Dendritic cell treated with granulocyte-macrophage colony-stimulating factor and Interleukin-4, amounts not matched to agents 40 ng/mL and 50 ng/mL, for 4 days (primary cell): ENCODE measurements around the gene GRK6.
A peak's percentile ranks its signal among the peaks of the same experiment; 100 is the strongest.

ENCODE experiments used
- H3K27ac Mint-ChIP-seq: one replicate; pipeline ENCODE4 v1.8.0; 2022; ENCODE audit warnings: mild to moderate bottlenecking, mixed read lengths
- H3K27me3 Mint-ChIP-seq: one replicate; pipeline ENCODE4 v1.8.0; 2022; ENCODE audit warnings: mild to moderate bottlenecking, mixed read lengths
- H3K36me3 Mint-ChIP-seq: one replicate; pipeline ENCODE4 v1.8.0; 2022; ENCODE audit warnings: low read depth, mixed read lengths
- H3K4me1 Mint-ChIP-seq: one replicate; pipeline ENCODE4 v1.8.0; 2022; ENCODE audit warnings: low read depth, mixed read lengths
- H3K4me3 Mint-ChIP-seq: one replicate; pipeline ENCODE4 v1.8.0; 2022; ENCODE audit warnings: mild to moderate bottlenecking, moderate library complexity, mixed read lengths
- H3K9me3 Mint-ChIP-seq: one replicate; pipeline ENCODE4 v1.8.0; 2022; ENCODE audit warnings: mixed read lengths
- intact Hi-C: fragments of 100-400 bp; cut with micrococcal nuclease; formaldehyde crosslinking; loops from one replicate; pipeline ENCODE4 v1.15.0; 2022

The GRK6 gene

DNA sequence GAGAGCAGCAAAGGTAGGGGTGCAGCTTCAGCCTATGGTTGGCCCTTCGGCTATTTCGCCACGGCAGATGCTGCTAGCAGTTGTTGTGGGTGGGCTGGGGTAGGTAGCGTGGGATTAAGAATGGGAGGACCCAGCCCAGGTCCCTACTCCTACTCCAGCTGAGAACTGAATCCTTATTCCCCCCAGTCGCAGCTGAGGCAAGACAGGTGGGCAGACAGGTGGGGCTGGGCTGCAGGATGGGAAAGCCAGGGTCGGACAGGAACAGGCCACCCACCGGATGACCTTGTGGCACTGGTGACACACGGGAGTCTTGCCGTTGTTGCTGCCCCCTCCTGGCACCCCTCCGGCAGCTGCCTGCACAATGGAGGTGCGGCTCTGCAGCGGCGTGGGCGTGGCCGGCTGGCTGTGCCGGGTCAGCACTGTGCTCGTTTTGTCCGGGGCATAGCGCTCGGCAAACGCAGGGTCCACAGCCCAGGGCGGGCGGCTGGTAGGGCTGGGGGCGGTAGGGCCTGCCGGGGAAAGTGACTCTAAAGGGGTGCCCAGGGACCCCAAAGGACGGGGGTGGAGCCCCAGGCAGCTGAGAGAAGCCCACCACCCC is 62.7 kb downstream of the GRK6 start:
- Mint-ChIP-seq H3K27me3 (peaks cover 39% of the 10 kb centered on the region), H3K4me1 (peaks cover 56% of the 10 kb centered on the region), H3K27ac (no peak overlapping the region), H3K9me3 (no peaks in the 10 kb centered on the region), H3K4me3 (no peak overlapping the region), H3K36me3 (peaks cover 90% of the 10 kb centered on the region)
- intact Hi-C loops = no loop called here

DNA sequence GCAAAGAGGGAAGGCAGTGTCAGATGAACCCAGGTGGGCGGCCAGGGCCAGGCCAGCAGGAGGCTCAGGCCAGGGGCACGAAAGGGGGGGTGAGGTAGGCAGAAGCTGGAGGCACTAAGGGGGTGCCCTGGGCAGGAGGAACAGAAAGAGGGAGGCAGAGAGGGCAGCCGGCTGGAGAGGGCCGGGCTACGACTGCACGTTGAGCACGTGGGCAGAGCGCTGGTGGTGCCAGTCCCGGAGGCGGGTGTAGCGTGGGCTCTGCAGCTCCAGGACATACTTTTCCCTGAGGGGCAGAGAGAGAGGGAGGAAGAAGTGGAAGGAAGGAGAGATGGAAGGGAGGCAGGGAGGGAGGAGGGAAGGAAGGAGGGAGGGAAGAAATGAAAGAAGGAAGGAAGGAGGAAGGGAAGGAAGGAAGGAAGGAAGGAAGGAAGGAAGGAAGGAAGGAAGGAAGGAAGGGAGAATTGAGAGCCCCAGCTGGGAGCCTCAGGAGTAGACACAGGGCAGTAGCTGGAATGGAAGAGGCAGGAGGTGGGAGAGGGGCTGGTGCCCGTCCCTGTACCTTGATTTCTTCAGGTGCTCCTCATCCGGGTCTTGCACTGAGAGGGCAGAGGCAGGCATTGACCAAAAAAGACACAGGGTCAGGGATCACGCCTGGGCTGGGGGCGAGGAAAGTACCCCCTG is 64.0 kb downstream of the GRK6 start:
- intact Hi-C loops = loop anchor here (10.0 kb wide), 1 partner anchor 176 kb away; the partner anchor contains the start of gene MXD3
- H3K4me1 Mint-ChIP-seq = peaks cover 57% of the 10 kb centered on the region
- no peaks in the 10 kb centered on the region for H3K9me3 Mint-ChIP-seq
- H3K4me3 Mint-ChIP-seq = no peak overlapping the region
- H3K27me3 Mint-ChIP-seq = peaks cover 27% of the 10 kb centered on the region
- peaks cover 78% of the 10 kb centered on the region for H3K36me3 Mint-ChIP-seq
- H3K27ac Mint-ChIP-seq = peak overlapping the region; percentile 47

DNA sequence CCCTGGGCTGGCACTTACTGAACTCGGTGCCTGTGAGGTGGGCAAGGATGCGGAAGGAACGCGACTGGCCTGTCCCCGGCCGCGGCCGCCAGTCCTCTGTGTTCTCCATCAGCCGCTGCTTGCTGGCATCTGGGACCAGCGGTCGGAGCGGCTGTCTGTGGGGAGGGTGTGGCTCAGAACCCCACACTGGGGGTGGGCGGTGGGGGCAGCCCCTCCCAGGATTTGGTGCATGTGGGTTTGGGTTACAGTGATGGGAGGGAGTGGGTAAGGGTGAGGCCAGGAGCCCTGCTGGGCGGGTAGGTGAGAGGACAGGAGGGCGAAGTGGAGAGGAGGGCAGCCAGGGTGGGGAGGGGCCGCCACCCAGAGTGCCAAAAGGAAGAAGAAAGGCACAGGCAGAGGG is 64.5 kb downstream of the GRK6 start:
- intact Hi-C loops = loop anchor here (10.0 kb wide), 1 partner anchor 176 kb away; the partner anchor contains the start of gene MXD3
- peaks cover 62% of the 10 kb centered on the region for H3K4me1 Mint-ChIP-seq
- H3K36me3 Mint-ChIP-seq = peaks cover 74% of the 10 kb centered on the region

DNA sequence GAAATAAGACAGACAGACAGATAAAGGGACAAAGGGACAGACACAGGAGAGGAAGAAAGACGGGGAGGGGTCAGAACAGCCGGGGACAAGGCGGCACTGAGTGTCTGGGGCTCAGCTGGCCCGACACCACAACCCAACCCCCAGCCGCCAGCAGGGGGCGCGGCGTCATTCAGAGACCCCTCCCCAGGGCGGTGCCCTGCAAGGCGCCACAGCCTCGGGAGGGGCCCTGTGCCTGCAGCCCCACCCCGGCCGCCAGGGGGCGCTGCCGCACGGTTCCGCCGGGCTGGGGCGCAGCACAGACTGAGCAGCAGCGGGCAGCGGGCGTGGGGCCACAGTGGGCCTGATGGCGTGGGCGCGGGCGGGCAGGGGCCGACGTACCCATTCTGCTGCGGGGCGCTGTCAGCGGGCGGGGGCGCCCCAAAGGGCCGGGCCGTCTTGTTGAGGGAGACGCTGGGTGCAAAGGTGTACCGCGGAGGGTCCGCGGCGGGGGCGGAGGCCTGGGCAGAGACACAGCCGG is 65.0 kb downstream of the GRK6 start:
- H3K27me3 Mint-ChIP-seq = peaks cover 21% of the 10 kb centered on the region
- peaks cover 69% of the 10 kb centered on the region for H3K36me3 Mint-ChIP-seq
- H3K9me3 Mint-ChIP-seq = no peaks in the 10 kb centered on the region
- H3K27ac Mint-ChIP-seq = peak overlapping the region; percentile 47
- H3K4me3 Mint-ChIP-seq = no peak overlapping the region
- H3K4me1 Mint-ChIP-seq = peaks cover 67% of the 10 kb centered on the region
- intact Hi-C loops = loop anchor here (10.0 kb wide), 1 partner anchor 177 kb away; the partner anchor contains the start of gene MXD3

More for the DNA sequence above, 64.5 kb downstream of the GRK6 start:
- peak overlapping the region; percentile 47 for H3K27ac Mint-ChIP-seq
- H3K4me3 Mint-ChIP-seq = no peak overlapping the region
- H3K27me3 Mint-ChIP-seq = peaks cover 26% of the 10 kb centered on the region
- no peaks in the 10 kb centered on the region for H3K9me3 Mint-ChIP-seq

DNA sequence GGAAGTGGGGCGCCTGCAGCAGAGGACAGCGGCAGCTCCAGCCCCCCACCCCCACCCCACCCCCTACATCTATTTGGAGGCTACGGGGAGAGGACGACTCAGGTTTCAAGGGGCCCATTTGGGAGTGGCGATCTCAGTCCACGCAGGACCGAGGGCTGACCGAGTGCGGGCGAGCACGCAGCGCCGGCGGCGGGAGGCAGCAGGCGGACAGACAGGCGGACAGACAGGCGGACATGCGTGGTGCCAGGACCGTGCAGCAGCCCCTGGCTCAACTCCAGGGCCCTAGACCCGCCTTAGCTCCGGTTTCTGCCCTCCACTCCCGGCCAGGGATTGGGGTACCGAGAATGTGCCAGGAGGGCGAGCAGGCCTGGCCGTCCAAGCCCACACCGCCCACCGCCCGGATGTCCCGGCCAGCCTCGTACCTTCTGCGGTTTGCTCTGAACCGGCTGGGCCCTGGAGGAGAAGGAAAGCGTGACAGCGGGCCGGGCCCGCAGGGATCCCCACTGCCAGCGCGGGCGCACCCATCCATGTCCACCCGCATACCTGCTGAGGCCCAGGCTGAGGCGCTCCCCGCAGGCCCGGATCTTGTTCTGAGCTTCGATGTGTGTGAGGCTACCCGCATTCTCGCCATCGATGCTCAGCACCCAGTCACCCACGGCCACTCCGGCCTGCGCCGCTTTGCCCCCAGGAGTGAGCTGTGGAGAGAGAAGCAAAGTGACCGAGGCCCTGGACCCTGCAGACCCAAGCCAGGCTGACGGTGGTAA is 65.7 kb downstream of the GRK6 start:
- no peak overlapping the region for H3K4me3 Mint-ChIP-seq
- H3K27me3 Mint-ChIP-seq = peaks cover 16% of the 10 kb centered on the region
- no peaks in the 10 kb centered on the region for H3K9me3 Mint-ChIP-seq
- H3K36me3 Mint-ChIP-seq = peaks cover 63% of the 10 kb centered on the region
- intact Hi-C loops = loop anchor here (10.0 kb wide), 1 partner anchor 177 kb away; the partner anchor contains the start of gene MXD3
- H3K4me1 Mint-ChIP-seq = peaks cover 69% of the 10 kb centered on the region
- H3K27ac Mint-ChIP-seq = peak overlapping the region; percentile 83
